ENCODE measurements around the gene ATP11A.

GRCh38 chr13:112859128-112859816 is 169.4 kb downstream of the ATP11A start:
- TF ChIP-seq CTCF (IDR thresholded peaks at IDR 0.05) (no peak), POLR2A (IDR thresholded peaks at IDR 0.05) (no peak)
